ENCODE data around the gene SMC1B. TPM values are rescaled to one million over a fixed set of nuclear protein-coding genes. Genes with fewer than 3 reads are reported as not detected.

Gene SMC1B
- total RNA-seq, 2 experiments from 2014 or later: 0.62 to 0.67 TPM

GRCh38 chr22:45426387-45426786 lies 13.0 kb upstream of the SMC1B start:
- intact Hi-C loops (cut with DNase I, micrococcal nuclease): no loop called here

GRCh38 chr22:45425531-45426265 lies 12.3 kb upstream of the SMC1B start:
- ChIA-PET CTCF (no interaction called here), POLR2A (no interaction called here)
- ATAC-seq (no peak), DNase-seq (no peak)
- H3K4me1 Mint-ChIP-seq: no peaks in the 10 kb centered on the region
- H3K4me3 Mint-ChIP-seq: no peak overlapping the region
- H3K27me3 Mint-ChIP-seq: no peaks in the 10 kb centered on the region
- no peak overlapping the region for H3K27ac Mint-ChIP-seq
- H3K9me3 Mint-ChIP-seq (ENCODE audit: low read depth): no peaks in the 10 kb centered on the region
- no peaks in the 10 kb centered on the region for H3K36me3 Mint-ChIP-seq (ENCODE audit: low read depth)
- intact Hi-C loops (cut with DNase I, micrococcal nuclease): no loop called here

More at GRCh38 chr22:45426387-45426786, 13.0 kb upstream of the SMC1B start:
- Mint-ChIP-seq H3K27me3 (no peaks in the 10 kb centered on the region), H3K27ac (no peak overlapping the region), H3K9me3 (ENCODE audit: low read depth) (no peaks in the 10 kb centered on the region), H3K4me3 (no peak overlapping the region), H3K4me1 (no peaks in the 10 kb centered on the region), H3K36me3 (ENCODE audit: low read depth) (no peaks in the 10 kb centered on the region)
- no peak for ATAC-seq
- ChIA-PET POLR2A (no interaction called here), CTCF (no interaction called here)
- no peak for DNase-seq

GRCh38 chr22:45425101-45425500 lies 11.7 kb upstream of the SMC1B start:
- no peak overlapping the region for H3K4me3 Mint-ChIP-seq
- no peaks in the 10 kb centered on the region for H3K27me3 Mint-ChIP-seq
- ChIA-PET POLR2A (no interaction called here), CTCF (no interaction called here)
- no peak overlapping the region for H3K27ac Mint-ChIP-seq
- no peaks in the 10 kb centered on the region for H3K9me3 Mint-ChIP-seq (ENCODE audit: low read depth)
- ATAC-seq (no peak), DNase-seq (no peak)
- no peaks in the 10 kb centered on the region for H3K4me1 Mint-ChIP-seq
- H3K36me3 Mint-ChIP-seq (ENCODE audit: low read depth): no peaks in the 10 kb centered on the region
- intact Hi-C loops (cut with DNase I, micrococcal nuclease): no loop called here

GRCh38 chr22:45424241-45424731 lies 10.9 kb upstream of the SMC1B start:
- no peak for DNase-seq
- POLR2A ChIA-PET: no interaction called here
- Mint-ChIP-seq H3K27me3 (no peaks in the 10 kb centered on the region), H3K4me3 (no peak overlapping the region), H3K36me3 (ENCODE audit: low read depth) (peaks cover 2% of the 10 kb centered on the region), H3K9me3 (ENCODE audit: low read depth) (no peaks in the 10 kb centered on the region), H3K4me1 (no peaks in the 10 kb centered on the region), H3K27ac (no peak overlapping the region)
- ATAC-seq: no peak
- intact Hi-C loops (cut with DNase I, micrococcal nuclease): no loop called here
- CTCF ChIA-PET: no interaction called here

- Mint-ChIP-seq H3K27ac (no peak overlapping the region), H3K4me3 (no peak overlapping the region), H3K27me3 (no peaks in the 10 kb centered on the region), H3K4me1 (no peaks in the 10 kb centered on the region), H3K9me3 (ENCODE audit: low read depth) (no peaks in the 10 kb centered on the region), H3K36me3 (ENCODE audit: low read depth) (peaks cover 7% of the 10 kb centered on the region)
- ChIA-PET CTCF (no interaction called here), POLR2A (no interaction called here)
- DNase-seq (no peak), ATAC-seq (no peak)
- intact Hi-C loops (cut with DNase I, micrococcal nuclease): no loop called here
Observed at GRCh38 chr22:45423524-45423923, 10.1 kb upstream of the SMC1B start.

GRCh38 chr22:45422237-45422983 lies 9.0 kb upstream of the SMC1B start:
- H3K27me3 Mint-ChIP-seq: no peaks in the 10 kb centered on the region
- ChIA-PET POLR2A (interaction anchor here (0.6 to 0.7 kb wide), 2 partner anchors 48 to 89 kb away, joined by 3 to 5 read pairs; no protein-coding TSS in a partner anchor), CTCF (interaction anchor here (0.6 kb wide), 1 partner anchor 233 kb away, joined by 3 read pairs; no protein-coding TSS in a partner anchor)
- no peak overlapping the region for H3K27ac Mint-ChIP-seq
- peaks cover 11% of the 10 kb centered on the region for H3K36me3 Mint-ChIP-seq (ENCODE audit: low read depth)
- H3K9me3 Mint-ChIP-seq (ENCODE audit: low read depth): no peaks in the 10 kb centered on the region
- DNase-seq: no peak
- peak; percentile 19 for ATAC-seq
- intact Hi-C loops (cut with DNase I, micrococcal nuclease): no loop called here
- no peaks in the 10 kb centered on the region for H3K4me1 Mint-ChIP-seq
- H3K4me3 Mint-ChIP-seq: no peak overlapping the region

GRCh38 chr22:45421349-45422055 lies 8.1 kb upstream of the SMC1B start:
- H3K4me3 Mint-ChIP-seq: no peak overlapping the region
- DNase-seq (no peak), ATAC-seq (no peak)
- no peaks in the 10 kb centered on the region for H3K9me3 Mint-ChIP-seq (ENCODE audit: low read depth)
- intact Hi-C loops (cut with DNase I, micrococcal nuclease): no loop called here
- ChIA-PET POLR2A (no interaction called here), CTCF (no interaction called here)
- H3K27me3 Mint-ChIP-seq: no peaks in the 10 kb centered on the region
- peaks cover 11% of the 10 kb centered on the region for H3K36me3 Mint-ChIP-seq (ENCODE audit: low read depth)
- H3K4me1 Mint-ChIP-seq: no peaks in the 10 kb centered on the region
- no peak overlapping the region for H3K27ac Mint-ChIP-seq

- Mint-ChIP-seq H3K27ac (no peak overlapping the region), H3K9me3 (ENCODE audit: low read depth) (no peaks in the 10 kb centered on the region), H3K36me3 (ENCODE audit: low read depth) (peaks cover 11% of the 10 kb centered on the region), H3K27me3 (no peaks in the 10 kb centered on the region), H3K4me1 (no peaks in the 10 kb centered on the region), H3K4me3 (no peak overlapping the region)
- DNase-seq (no peak), ATAC-seq (no peak)
- CTCF ChIA-PET: no interaction called here
- POLR2A ChIA-PET: no interaction called here
- intact Hi-C loops (cut with DNase I, micrococcal nuclease): no loop called here
Observed at GRCh38 chr22:45420539-45420938, 7.1 kb upstream of the SMC1B start.

GRCh38 chr22:45420011-45420410 lies 6.6 kb upstream of the SMC1B start:
- ATAC-seq (no peak), DNase-seq (no peak)
- ChIA-PET CTCF (no interaction called here), POLR2A (no interaction called here)
- peaks cover 11% of the 10 kb centered on the region for H3K36me3 Mint-ChIP-seq (ENCODE audit: low read depth)
- H3K27me3 Mint-ChIP-seq: no peaks in the 10 kb centered on the region
- no peaks in the 10 kb centered on the region for H3K4me1 Mint-ChIP-seq
- no peaks in the 10 kb centered on the region for H3K9me3 Mint-ChIP-seq (ENCODE audit: low read depth)
- H3K4me3 Mint-ChIP-seq: no peak overlapping the region
- intact Hi-C loops (cut with DNase I, micrococcal nuclease): no loop called here
- no peak overlapping the region for H3K27ac Mint-ChIP-seq

- Mint-ChIP-seq H3K4me1 (peaks cover 6% of the 10 kb centered on the region), H3K27me3 (peaks cover 6% of the 10 kb centered on the region), H3K9me3 (ENCODE audit: low read depth) (no peaks in the 10 kb centered on the region), H3K27ac (no peak overlapping the region), H3K36me3 (ENCODE audit: low read depth) (peaks cover 11% of the 10 kb centered on the region), H3K4me3 (no peak overlapping the region)
- CTCF ChIA-PET: interaction anchor here (0.6 kb wide), 1 partner anchor 118 kb away, joined by 4 read pairs; no protein-coding TSS in a partner anchor
- POLR2A ChIA-PET: no interaction called here
- intact Hi-C loops (cut with DNase I, micrococcal nuclease): no loop called here
- ATAC-seq (no peak), DNase-seq (no peak)
Observed at GRCh38 chr22:45418770-45419138, 5.4 kb upstream of the SMC1B start.

GRCh38 chr22:45418056-45418769 lies 4.8 kb upstream of the SMC1B start:
- DNase-seq: no peak
- ChIA-PET POLR2A (no interaction called here), CTCF (interaction anchor here (0.6 kb wide), 1 partner anchor 118 kb away, joined by 4 read pairs; no protein-coding TSS in a partner anchor)
- intact Hi-C loops (cut with DNase I, micrococcal nuclease): no loop called here
- H3K4me1 Mint-ChIP-seq: peaks cover 7% of the 10 kb centered on the region
- H3K27me3 Mint-ChIP-seq: peaks cover 6% of the 10 kb centered on the region
- H3K36me3 Mint-ChIP-seq (ENCODE audit: low read depth): peaks cover 11% of the 10 kb centered on the region
- no peak overlapping the region for H3K4me3 Mint-ChIP-seq
- no peaks in the 10 kb centered on the region for H3K9me3 Mint-ChIP-seq (ENCODE audit: low read depth)
- H3K27ac Mint-ChIP-seq: no peak overlapping the region
- no peak for ATAC-seq

Measured in activated CD4-positive, alpha-beta T cell treated with anti-CD3 and anti-CD28 coated beads for 36 hours (primary cell).